Retinal pigment epithelial cell (primary cell): ENCODE data around the gene DMRTB1.

Source experiments
- DNase-seq: peaks from one replicate; pipeline ENCODE4 v3.0.0-alpha.2; 2010; ENCODE audit warnings: low read depth
- H3K4me3 ChIP-seq: 2 replicates; pipeline ENCODE4 v1.5.1; 2011; ENCODE audit warnings: mild to moderate bottlenecking, low read length, control low read depth, moderate library complexity
- TF ChIP-seq, protein P1 (sequence below): conservative IDR thresholded peaks from 2 replicates; pipeline ENCODE4 v1.5.1; 2011; ENCODE audit warnings: low read depth, low read length, control low read depth, inconsistent platforms

The DMRTB1 gene

DNA sequence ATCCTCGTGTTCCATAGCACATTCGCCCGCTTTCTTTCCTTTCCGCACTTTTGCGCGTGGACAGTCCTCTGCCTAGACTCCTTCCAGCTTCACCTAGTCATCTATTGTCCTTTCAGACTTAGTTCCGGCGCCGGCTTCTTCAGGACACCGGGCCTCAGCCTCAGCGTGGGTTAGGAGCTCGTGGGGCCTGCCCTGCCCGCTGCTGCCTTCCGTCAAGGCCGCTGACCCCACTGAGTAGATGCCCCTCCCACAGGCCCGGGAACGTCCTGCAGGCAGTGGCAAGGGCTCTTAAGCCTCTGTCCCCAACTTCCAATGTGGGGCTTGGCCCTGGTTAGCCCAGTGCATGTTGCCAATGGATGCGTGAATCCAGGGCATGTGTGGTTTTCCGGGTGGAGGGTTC lies 11.4 kb downstream of the DMRTB1 start:
- H3K4me3 ChIP-seq: no peak overlapping the region
- TF ChIP-seq, protein P1, sequence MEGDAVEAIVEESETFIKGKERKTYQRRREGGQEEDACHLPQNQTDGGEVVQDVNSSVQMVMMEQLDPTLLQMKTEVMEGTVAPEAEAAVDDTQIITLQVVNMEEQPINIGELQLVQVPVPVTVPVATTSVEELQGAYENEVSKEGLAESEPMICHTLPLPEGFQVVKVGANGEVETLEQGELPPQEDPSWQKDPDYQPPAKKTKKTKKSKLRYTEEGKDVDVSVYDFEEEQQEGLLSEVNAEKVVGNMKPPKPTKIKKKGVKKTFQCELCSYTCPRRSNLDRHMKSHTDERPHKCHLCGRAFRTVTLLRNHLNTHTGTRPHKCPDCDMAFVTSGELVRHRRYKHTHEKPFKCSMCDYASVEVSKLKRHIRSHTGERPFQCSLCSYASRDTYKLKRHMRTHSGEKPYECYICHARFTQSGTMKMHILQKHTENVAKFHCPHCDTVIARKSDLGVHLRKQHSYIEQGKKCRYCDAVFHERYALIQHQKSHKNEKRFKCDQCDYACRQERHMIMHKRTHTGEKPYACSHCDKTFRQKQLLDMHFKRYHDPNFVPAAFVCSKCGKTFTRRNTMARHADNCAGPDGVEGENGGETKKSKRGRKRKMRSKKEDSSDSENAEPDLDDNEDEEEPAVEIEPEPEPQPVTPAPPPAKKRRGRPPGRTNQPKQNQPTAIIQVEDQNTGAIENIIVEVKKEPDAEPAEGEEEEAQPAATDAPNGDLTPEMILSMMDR: no peak
- DNase-seq: no peak

DNA sequence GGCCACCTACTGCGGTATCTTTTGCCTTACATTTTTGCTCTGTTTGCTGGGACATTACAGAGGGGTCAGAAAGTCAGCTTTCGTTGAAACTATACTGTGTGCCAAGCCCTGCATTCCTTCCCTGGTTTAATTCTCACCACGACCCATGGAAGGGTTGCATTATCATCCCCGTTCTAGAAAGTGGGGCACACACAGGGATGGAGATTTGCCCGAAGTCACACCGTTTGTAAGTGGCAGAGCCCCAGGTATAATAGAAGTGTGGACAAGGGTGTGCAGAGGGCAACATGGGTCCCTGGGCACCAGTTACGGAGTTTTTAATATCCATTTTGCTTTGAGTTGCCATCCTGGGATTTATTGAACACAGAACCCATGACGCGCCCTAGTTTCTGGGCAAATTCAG lies 11.8 kb downstream of the DMRTB1 start:
- no peak overlapping the region for H3K4me3 ChIP-seq
- TF ChIP-seq, protein P1: no peak
- DNase-seq: no peak

DNA sequence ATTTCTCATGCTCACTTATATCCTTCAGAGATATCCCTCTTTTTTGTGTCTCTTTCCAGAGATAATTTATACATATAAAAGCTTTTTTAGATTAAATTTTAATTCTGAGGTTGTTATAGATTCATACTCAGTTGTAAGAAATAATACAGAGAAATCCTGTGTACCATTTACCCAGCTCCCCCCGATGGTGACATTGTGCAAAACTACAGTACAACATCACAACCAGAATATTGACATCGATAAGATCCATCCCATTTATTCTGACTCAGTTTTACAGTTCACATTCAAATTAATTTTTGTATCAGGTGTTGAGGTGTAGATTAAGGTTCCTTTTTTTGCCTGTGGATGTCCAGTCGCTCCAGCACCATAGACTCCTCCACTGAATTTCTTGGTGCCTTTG lies 14.3 kb downstream of the DMRTB1 start:
- DNase-seq: no peak
- TF ChIP-seq, protein P1: peak; percentile 58

GRCh38 chr1:53475664-53476063 lies 16.5 kb downstream of the DMRTB1 start:
- DNase-seq: no peak
- no peak overlapping the region for H3K4me3 ChIP-seq
- TF ChIP-seq, protein P1: no peak

More for the DNA sequence above, 14.3 kb downstream of the DMRTB1 start:
- no peak overlapping the region for H3K4me3 ChIP-seq

GRCh38 chr1:53476579-53476978 lies 17.4 kb downstream of the DMRTB1 start:
- no peak overlapping the region for H3K4me3 ChIP-seq
- TF ChIP-seq, protein P1: no peak
- no peak for DNase-seq

DNA sequence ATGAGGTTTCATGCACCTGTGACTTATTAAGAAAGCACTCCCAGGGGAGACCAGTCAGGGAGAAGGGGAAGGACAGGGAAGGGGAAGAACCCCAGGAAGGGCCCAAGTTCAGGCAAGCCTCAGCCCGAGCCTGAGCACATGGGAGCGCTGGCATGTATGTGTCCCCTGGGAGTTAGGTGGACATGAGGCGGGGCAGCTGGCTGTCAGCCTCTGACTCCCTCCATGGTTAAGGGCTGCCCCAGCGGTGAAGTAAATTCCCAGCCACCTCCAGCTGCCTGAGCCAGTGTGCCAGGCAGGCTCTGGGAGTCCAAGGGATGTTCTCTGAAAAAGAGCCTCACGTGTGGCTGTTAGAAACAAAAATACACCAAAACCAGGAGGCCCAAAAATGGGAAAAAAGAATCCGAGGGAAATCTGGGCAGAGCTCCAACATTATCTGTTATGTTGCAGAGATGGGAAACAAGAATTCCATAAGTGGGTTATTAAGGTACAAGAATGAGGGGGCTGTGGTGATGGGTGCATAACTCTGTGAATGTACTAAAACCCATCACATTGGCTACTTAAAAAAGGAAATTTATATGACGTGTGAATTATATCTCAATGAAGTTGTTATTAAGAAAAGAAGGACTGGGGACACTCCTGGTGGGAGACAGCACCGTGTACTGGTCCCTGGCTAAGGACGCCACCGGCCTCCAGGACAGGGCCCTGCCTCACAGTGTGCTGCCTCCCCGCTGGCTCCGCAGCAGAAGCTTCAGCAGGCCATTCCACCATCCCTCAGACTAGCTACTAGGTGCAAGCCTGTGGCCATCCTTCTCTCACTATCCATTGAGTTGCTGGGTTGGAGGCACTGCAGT lies 18.7 kb downstream of the DMRTB1 start:
- TF ChIP-seq, protein P1: no peak
- no peak for DNase-seq

GRCh38 chr1:53478502-53478818 lies 19.3 kb downstream of the DMRTB1 start:
- DNase-seq: no peak
- H3K4me3 ChIP-seq: no peak overlapping the region
- TF ChIP-seq, protein P1: no peak

More for the DNA sequence above, 18.7 kb downstream of the DMRTB1 start:
- H3K4me3 ChIP-seq: no peak overlapping the region
